NT2/D1 (cell line): ENCODE measurements around the gene HEATR5A.
"Not testable (repeated sequence)": the region's sequence is repeated elsewhere in the genome, so short reads cannot be mapped to it uniquely, and the experiment has no call there.

ENCODE experiments used
- YY1 ChIP-seq: IDR thresholded peaks from 2 replicates; pipeline ENCODE4 v1.6.1; 2011; ENCODE audit not compliant: insufficient read length, insufficient read depth
- ZNF274 ChIP-seq: IDR thresholded peaks from 2 replicates; pipeline ENCODE4 v1.6.1; 2011; ENCODE audit warnings: mild to moderate bottlenecking, low read depth, low read length

DNA sequence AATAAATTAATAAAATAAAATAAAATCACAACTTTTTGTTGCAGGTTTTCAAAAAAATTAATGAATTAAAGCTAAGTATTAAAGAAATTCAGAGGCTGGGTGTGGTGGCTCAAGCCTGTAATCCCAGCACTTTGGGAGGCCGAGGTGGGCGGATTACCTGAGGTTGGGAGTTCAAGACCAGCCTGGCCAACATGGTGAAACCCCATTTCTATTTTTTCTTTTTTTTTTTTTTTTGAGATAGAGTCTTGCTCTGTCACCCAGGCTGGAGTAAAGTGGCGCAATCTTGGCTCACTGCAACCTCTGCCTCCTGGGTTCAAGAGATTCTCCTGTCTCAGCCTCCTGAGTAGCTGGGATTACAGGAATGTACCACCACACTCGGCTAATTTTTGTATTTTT is 161.3 kb downstream of the HEATR5A start:
- TF ChIP-seq YY1, ZNF274: not testable (repeated sequence)
